HG03442 (cell line): Measurements from ENCODE around the gene NTPCR.

Source experiments
- ATAC-seq: cut with Tn5 transposase; IDR thresholded peaks from one replicate; pipeline ENCODE4 v1.9.1; 2021; ENCODE audit warnings: mild to moderate bottlenecking, moderate library complexity; ENCODE audit not compliant: unreplicated experiment

NTPCR gene

DNA sequence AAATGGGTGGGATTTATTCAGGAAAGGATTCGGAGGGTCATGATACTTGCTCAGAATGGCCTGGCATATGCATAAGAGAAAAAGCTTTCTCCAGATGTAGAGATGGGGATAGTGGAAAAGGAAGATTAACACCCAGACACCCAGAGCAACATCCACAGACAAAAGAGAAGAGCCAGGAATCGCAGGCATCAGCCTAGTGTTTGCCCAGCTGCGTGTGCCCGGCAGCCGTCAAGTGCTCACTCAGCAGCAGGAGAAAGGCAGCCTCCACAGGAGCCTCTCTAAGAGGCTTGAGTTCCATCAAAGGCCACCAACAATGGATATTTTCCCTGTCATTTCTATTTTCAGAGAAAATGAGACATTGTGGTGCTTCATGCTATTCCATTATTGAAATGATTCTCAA lies 54.7 kb downstream of the NTPCR start:
- ATAC-seq, result no peak

DNA sequence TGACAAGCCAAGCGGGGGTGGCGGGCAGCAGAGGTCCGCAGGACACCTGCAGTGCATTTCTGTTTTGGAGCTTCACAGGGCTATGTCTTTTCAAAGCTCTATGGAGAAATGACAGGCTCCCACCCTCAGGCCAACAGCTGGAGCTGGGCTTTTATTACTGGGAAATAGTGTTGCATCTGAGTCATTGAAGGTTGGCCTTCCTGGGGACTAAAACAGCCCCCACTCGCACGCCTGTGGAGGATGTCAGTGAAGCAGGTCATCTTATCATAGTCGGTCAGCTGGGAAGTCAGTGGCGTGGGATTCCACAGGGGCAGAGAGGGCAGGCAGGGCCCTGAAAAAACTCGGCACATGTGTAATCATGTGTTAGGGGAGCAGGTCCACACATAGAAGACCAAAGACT lies 55.3 kb downstream of the NTPCR start:
- no peak for ATAC-seq

DNA sequence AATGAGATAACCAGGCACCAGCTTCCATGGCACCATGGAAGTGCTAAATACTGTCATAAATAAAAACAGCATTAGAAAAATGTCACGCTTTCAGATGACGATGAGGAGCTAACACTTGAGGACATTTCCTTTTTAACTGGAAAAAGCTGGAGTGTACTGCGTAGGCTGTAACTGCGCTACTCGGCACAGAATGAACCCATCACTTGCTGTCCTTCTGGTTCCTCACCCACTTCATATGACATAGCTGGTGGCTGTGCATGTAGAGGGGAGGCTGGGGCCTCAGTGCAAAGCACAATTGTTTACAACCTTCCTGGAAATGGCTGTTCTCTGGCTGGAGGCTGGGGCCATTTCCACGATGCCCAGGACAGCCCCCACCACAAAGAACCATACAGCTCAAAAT lies 55.7 kb downstream of the NTPCR start:
- no peak for ATAC-seq

DNA sequence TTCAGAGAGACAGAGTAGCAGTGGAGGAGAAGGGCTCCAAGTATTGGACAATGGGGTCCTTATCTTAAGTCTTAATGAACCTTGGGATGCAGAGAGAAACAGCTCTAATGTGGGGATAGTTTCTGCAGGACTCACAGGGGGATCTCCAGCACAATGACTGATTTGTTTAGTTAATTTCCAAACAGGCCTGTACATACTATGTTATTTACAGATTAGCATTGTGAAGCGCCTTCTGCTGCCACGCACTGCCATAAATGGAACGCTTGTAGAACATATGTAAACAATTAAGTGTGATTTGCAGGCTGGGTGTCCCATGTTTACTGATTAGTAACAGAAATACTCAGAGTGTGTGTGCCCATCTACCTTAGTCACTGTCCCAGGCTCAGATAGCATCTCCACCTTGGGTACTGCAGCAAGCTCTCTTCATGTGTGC lies 56.1 kb downstream of the NTPCR start:
- ATAC-seq, result no peak

DNA sequence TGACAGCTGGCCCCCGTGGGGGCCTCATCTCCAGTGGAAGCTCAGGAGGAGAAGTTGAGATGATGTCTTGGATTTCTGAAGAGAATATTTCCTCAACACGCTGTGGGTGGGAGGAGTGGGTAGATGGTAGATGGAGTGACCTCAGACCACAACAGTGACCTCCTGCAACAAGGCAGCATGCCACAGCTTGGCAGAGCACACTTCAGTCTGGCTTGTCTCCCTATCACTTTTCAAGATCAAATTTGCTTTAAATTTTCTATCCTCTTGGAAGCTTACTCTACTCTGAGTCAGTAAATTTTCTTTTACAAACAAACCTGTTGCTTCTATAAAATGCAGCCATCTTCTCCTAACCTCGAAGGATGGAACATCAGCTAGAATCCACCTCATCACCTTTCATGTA lies 59.7 kb downstream of the NTPCR start:
- ATAC-seq, result no peak

DNA sequence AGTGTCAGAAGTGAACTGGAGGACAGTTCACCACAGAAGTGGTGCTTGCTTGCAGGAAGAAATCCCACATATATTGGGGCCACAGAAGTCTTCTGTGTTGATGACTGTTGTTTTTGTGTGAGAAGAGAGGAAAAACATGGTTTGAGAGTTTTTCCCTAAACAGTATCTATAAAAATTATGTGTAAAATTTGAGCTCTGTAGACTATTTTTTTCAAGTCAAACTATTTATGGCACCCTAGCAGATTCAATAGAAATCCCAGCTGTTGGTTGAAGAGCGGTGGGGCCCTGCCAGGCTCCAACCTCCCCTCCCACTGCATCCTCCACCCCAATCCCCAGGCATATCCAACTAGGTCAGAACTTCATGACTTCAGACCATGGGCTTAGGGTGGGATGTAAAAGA lies 61.6 kb downstream of the NTPCR start:
- no peak for ATAC-seq

DNA sequence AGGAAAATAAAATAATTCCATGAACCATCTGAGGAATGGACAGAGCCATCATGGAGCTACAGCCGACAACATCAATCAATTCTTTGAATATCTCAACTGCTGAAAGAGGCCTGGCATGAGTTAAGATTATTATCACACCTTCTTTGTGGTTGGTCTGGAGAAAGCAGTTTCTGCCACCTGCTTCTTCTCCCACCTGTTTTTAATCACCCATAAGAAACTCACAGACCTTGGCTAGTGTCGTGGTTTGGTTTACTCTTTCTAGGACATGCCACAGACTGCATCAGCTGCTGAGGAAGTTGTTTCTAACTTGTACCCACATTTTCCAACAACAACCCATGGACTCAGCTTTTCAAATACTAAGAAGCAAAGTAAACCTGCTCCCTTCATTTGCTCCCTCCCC lies 65.6 kb downstream of the NTPCR start:
- no peak for ATAC-seq

DNA sequence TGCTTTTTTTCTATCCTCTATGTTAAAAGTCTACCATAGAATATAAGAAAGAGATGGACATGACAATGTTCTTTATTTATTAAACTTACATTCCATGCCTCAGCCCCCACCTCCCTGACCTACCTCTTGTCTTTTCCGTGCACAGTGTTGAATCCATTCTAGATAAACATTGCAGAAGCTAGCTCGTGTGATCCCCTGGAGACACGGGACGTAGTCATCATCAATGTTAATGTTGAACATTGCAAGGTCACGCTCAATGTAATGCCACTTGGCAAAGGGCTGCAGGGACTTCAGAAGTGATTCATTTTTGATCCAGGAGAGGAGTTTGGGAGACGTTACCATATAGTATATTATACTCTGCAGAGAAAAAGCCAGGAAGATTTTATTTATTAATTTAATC lies 66.4 kb downstream of the NTPCR start:
- ATAC-seq, result no peak

DNA sequence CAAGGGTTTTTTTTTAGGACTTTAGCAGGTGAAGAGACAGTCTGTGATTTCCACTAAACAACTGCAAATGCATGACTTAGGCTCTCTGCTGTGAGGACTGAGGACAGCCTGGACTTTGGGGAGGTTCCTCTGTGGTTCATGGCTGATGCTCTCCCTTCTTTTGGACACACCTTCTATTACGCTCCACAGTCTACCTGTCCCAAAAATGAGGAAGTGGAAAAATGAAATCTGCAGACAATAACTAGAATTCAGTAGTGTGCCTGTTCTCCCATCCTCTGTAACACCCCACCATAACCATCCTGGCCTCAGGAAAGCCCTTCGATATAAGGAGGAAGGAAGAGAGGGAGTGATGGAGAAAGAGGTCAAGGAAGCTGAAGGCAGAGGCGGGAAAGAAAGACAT lies 68.7 kb downstream of the NTPCR start:
- no peak for ATAC-seq

DNA sequence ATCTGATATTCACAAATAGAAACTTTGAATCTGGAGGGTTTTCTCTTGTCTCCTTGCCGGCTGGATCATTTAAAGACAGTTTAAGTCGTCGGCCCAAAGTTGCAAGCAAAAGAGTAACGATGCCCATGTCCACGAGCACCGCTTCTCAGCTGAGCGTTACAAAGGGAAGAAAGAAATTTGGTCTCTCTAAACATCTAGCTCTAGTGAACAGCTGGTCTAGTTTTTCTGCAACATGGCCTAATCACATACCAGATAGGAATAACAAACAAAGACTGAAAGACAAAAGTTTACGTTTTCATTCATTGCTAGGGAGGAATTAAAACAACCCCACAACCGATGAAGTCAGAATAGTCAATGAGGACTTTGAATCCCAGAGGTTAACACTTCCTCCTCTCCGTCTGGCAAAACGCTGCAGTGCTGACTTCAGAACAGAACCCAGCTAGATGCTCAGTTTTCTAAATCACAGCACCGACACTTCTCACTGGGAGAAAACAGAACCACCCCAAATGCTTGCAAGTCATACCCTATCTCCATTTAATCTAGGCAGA lies 69.4 kb downstream of the NTPCR start:
- no peak for ATAC-seq

DNA sequence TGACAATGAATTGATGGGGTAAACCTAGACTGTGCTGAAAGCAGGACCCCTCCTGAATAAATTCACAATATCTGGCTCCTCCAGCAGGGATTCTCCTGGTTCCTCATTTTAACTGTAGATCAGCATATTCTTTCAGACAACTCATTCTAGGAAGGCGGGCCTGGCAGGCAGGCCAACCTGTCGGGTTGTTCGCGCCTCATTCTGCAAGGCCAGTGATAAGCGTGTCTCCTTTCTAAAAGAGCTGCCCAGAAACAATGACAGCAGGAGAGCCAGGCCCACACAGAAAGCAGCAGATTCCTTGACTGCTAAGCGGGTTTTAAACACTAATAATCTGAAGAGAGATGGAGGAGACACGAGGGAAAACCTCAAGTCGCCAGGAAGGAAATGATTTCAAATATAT lies 70.0 kb downstream of the NTPCR start:
- no peak for ATAC-seq

DNA sequence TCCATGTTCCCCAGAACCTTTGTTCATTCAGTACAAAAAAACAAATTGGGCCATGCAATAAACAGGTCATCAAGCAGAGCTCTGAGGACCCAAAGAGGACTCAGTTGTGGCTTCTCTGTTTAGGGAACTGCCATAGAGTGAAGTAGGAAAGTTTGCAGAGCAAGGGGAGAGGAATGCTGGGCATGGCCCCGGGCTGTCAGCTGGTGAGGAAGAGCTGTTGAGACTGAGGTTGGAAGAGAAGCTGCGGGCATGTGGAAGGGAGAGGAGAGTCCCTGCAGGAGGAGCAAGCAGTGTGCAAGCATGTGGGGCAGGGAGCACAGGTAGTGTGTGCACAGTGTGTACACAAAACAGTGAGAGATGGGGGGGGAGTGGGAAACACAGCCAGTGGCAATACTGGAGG lies 71.8 kb downstream of the NTPCR start:
- no peak for ATAC-seq

DNA sequence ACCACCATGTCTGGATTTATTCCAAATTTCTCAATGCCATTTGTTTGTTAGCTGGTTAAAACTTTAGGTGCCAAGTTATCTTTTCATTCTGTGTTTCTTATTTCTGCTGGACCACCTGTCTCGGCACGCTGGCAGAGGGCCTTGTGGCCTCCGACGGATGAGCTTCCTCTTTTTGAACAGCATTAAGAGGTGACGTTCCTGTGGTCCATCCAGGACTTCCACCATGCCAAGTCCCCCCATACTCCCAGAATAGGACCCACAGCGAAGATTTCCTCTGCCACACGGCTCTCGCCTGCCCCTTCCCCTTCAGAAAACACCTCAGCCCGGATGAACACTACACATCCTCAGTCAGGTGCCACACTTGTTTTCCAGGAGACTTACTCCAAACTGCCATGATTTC lies 73.8 kb downstream of the NTPCR start:
- no peak for ATAC-seq

DNA sequence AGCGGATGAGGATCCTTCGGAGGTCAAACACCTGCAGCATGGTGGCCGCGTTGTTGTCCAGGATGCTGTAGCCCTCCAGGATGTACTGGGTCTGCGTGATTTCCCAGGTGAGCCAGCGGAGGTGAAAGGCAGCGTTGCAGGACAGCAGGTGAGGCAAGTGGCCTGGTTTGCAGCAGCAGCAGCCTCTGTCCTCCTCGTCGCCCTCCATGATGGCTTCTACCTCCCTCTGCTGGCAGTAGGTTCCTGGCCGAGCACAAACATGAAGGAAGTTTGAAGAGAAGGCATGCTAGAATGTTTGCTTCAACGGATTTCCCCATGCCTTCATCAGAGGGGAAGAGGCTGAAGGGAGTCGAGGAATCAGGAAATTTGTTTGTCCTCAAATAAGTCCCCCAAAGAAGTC lies 74.7 kb downstream of the NTPCR start:
- no peak for ATAC-seq

DNA sequence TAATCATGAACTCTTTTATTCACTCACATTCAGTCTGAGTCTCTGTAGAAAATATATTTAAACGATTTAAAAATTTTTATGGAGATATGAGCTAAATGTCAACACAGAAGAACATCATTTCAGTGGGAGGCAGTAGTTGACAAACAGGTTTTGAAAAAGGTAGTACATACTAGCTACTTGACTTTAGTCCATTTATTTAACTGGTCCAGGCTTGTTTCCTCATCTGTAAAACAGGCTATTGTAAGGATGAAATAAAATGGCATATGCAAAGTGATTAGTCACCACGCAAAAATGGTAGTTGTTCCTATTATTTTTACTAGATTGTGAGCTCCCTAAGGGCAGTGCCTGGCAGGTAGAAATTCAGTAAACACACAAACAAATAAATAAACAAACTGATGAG lies 75.2 kb downstream of the NTPCR start:
- ATAC-seq, result no peak

DNA sequence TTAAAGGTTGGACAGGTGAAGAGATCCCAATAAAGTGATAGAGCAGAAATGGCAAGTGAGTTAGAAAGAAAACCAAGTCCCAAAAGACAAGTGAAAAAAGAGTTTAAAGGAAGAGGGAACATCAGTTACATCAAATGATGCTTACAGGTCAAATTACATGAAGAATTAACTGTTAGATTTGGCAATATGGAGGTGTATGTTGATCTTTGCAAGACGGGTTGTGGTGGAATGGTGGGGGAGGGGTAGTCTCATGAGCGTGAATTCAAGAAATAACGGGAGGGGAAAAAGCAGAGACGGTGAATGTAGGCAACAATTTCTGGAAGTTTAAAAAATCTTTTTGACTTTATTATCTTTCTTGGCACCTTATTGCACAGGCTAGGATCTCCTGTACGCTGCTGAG lies 76.6 kb downstream of the NTPCR start:
- no peak for ATAC-seq

DNA sequence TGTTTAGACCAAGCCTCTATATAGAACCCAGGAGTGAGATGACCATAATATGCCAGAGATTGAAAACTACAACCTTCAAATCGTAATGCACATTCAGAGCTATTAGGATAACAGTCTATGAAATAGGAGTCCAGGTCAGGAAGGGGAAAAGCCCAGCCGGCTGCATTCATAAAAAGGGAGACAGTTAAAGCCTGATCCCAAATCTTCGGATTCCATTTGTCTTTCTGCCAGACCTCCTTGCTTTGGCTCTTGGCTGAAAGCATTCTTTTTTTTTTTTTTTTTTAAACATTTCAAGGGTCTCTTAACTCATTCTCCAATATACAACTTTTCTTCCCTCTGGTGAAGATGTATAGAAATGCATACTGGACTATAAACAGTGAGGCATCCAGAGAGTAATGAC lies 81.1 kb downstream of the NTPCR start:
- ATAC-seq, result no peak

DNA sequence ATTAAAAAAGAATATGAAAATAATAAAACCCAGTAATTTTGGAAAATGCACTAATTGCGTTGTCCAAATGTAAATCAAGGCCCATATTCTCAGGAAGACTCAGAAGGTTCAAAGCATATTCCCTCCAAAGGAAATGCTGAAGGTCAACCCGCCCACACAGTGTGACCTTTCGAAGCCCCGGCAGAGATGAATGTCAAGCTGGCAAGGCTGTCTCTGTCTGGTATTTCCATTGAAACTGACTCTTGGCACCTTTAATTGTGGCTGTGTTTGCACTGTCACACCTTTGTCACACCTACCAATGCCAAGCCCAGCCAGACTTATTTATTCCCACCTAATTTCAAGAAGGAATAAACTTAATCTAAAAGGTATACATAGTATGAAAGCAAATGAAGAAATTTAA lies 82.5 kb downstream of the NTPCR start:
- ATAC-seq, result no peak

DNA sequence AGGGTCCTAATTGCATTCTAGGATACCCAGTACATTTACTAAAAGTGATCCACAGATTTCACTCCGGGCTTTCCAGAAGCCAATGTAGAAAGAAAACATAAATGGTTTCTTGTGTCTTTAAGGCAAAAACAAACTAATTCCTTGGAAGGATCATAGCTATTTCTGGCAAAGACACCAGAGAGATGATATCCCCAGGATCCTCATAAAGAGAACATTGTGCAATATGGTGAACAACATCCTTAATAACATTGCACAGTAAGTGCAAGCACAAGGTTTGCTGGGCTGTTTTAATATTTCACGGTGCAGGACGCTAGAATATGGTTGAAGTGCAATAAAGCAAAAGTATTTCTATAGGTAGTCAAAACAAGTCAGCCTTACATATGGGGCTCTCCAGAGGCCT lies 83.0 kb downstream of the NTPCR start:
- no peak for ATAC-seq
